GM19239 (cell line): ENCODE data around the gene ITPRIPL2.

Experiments used
- DNase-seq: peaks from one replicate; pipeline ENCODE4 v3.0.0; 2011; ENCODE audit warnings: low spot score; ENCODE audit not compliant: insufficient read length
- FAIRE-seq: peaks from 2 replicates; lab custom pipeline; 2011; peaks lifted over from hg19 to GRCh38; lab: Jason Lieb, UNC

The ITPRIPL2 gene

DNA sequence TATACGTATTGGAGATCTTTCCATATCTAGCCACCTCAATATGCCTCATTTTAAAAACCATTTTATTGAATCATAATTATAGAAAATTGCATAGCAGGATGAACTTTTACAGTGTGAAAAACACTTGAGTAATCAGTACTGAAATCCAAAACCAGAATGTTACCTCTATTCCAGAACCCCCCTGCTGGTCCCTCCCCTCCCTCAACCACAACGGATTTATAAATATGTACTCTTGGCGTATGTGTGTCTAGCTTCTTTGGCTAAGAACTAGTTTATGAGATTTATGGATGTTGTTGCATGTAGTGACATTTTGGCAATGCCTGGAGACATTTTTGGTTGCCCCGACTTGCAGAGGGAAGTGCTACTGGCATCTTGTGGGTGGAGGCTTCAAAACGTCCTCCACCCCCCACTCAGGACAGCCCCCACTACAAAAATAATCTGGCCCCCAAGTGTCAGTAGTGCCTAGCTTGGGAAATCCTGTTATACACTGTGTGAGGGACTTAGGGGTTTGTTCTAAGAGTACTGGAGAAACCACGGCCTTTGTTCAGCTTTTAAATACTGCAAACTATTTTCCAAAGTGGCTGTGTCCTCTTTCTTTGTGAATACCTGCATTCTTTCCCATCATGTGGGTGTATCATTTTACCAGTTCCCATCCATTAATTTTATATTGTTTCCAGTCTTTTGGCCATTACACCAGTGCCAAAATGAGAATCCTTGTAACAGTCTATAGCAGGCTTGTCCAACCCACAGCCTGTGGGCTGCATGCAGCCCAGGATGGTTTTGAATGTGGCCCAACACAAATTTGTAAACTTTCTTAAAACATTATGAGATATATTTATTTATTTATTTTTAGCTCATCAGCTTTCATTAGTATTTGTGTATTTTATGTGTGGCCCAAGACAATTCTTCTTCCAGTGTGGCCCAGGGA lies 23.7 kb downstream of the ITPRIPL2 start:
- DNase-seq: no peak
- FAIRE-seq: no peak

DNA sequence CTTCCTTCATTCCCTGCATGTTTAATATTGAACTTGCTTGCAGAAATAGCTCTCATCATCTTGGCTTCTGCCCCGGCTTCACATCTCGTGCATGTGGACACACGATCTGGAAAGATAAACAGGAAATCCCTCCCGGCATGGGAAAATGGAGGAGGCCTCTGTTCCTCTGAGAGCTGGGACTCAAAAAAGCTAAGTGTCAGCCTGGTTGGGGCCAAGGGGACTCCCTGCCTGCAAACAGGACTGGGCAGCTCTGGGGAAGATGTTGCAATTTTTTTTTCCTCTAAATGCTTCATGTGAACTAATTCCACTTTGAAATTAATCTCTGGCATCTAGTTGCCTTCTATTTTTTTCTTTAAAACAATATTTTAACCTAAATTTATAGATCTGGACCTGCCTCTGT lies 24.8 kb downstream of the ITPRIPL2 start:
- DNase-seq (no peak), FAIRE-seq (no peak)

DNA sequence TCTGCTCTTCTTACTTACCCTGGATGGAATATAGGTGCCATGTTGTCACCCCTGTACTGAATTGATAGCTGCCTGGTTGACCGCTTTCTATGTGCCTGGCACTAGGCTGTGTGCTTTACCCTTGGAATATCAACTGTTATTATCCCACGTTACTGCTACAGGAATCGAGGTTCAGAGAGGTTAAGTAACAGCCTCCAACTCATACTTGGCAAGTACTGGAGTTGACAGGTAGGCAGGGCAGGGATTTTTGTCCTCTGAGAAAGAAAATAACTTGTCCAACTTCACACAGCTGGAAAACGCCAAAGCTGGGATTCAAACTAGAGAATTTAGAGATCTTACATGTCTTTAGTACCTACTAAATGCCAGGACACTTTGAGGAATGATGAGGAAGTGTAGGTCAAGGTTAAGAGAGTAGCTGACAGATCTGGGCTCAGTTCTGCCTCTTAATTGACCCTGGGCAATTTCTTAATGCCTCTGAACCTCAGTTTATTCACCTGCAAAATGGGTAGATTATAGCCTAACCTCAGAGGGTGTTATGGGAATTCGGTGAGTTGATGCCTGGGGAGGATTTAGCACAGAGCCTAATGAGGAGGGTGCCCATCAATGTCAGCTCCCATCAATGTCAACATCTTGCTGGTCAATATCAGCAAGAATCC lies 25.8 kb downstream of the ITPRIPL2 start:
- DNase-seq (no peak), FAIRE-seq (no peak)

- FAIRE-seq: no peak
- no peak for DNase-seq
These were observed 26.6 kb downstream of the ITPRIPL2 start for GRCh38 chr16:19140396-19140795.

GRCh38 chr16:19142939-19143598 lies 29.3 kb downstream of the ITPRIPL2 start:
- no peak for FAIRE-seq

GRCh38 chr16:19143599-19143956 lies 29.8 kb downstream of the ITPRIPL2 start:
- FAIRE-seq: no peak
- no peak for DNase-seq

More at GRCh38 chr16:19142939-19143598, 29.3 kb downstream of the ITPRIPL2 start:
- no peak for DNase-seq

DNA sequence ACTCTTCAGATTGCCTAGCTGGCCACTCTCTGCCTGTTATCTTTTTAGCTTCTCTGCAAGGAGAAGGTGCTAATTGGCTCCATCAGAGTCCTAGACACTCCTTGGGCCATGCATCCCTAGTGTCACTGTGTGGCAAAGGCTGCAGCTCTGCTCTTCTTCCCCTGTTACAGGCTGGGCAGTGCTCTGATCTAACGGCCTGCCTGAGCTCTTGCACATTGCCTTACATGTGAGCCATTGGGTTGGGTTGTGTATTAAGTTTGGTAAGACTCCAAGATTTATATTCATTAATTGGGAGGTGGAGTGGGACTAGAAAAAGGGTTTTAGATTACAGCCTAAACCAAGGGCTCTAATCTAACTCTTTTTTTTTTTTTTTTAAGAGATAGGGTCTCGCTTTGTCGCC lies 31.2 kb downstream of the ITPRIPL2 start:
- FAIRE-seq (no peak), DNase-seq (no peak)

DNA sequence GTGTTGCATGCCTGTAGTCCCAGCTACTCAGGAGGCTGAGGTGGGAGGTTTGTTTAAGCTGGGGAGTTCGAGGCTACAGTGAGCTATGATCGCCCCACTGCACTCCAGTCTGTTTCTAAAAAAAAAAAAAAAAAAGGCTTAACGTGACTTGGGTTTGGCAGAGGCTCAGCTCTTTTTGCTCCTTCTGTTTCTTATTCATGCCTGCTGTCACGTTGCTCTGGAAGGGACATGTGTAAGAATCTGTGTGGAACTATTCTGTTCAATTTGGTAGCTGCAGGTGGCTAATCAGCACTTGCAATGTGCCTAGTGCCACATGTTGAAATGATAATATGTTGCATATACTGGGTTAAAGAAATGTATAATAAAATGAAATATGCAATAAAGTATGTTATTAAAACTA lies 33.4 kb downstream of the ITPRIPL2 start:
- FAIRE-seq: no peak

GRCh38 chr16:19147627-19148026 lies 33.9 kb downstream of the ITPRIPL2 start:
- FAIRE-seq (no peak), DNase-seq (no peak)

More for the DNA sequence above, 33.4 kb downstream of the ITPRIPL2 start:
- DNase-seq: no peak

DNA sequence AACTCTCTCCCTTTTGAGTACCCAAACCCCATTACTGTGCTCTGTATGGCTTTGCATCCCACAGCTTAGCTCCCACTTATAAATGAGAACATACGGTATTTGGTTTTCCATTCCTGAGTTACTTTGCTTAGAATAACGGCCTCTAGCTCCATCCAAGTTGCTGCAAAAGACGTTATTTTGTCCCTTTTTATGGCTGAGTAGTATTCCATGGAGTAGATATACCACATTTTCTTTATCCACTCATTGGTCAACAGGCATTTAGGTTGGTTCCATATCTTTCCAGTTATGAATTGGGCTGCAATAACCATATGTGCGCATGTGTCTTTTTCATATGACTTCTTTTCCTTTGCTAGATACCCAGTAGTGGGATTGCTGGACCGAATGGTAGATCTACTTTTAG lies 34.4 kb downstream of the ITPRIPL2 start:
- no peak for FAIRE-seq
- DNase-seq: no peak

GRCh38 chr16:19151310-19151709 lies 37.5 kb downstream of the ITPRIPL2 start:
- DNase-seq (no peak), FAIRE-seq (no peak)

- DNase-seq (no peak), FAIRE-seq (no peak)
These were observed 38.3 kb downstream of the ITPRIPL2 start for GRCh38 chr16:19152042-19152441.

DNA sequence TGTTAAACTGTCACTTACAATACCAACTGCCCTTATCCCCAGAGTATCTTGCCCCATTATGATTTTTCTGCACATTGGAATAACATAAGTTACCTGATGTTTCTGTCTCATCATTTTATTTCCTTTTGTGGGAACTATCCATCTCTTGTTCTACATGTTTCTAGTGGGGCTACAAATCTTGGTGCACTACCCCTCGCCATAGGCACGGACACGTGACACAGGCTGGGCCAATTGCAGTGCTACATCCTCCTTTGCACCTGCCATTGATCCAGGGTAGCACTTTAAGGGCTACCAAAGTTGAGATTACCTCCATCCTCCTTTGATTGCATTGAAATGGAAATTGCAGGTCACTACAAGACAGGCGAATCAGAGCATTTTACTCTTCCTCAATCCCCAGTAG lies 40.1 kb downstream of the ITPRIPL2 start:
- FAIRE-seq (no peak), DNase-seq (no peak)

DNA sequence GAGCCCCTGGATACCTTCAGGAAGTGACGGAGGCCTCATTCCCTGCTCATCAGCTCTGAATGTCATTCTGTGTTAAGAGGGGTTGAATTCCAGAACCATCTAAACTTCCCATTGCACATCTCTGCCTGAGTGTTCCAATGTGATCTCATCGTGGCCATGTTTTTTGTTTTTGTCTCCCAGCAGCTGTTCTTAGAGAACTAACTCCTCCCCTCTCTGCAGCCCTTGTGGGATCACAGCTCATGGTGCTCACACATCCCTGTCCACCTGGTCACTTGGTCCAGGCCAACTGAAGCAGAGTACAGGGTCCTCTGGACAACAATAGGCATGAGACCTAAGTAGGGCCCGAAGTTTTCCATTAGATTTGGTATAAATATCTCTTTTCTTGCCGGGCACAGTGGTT lies 48.3 kb downstream of the ITPRIPL2 start:
- no peak for FAIRE-seq
- no peak for DNase-seq

GRCh38 chr16:19163215-19163614 lies 49.5 kb downstream of the ITPRIPL2 start:
- DNase-seq: no peak
- FAIRE-seq: no peak

- DNase-seq: no peak
- no peak for FAIRE-seq
These were observed 50.5 kb downstream of the ITPRIPL2 start for GRCh38 chr16:19164285-19164684.

- FAIRE-seq: no peak
- no peak for DNase-seq
These were observed 51.3 kb downstream of the ITPRIPL2 start for GRCh38 chr16:19165101-19165500.

DNA sequence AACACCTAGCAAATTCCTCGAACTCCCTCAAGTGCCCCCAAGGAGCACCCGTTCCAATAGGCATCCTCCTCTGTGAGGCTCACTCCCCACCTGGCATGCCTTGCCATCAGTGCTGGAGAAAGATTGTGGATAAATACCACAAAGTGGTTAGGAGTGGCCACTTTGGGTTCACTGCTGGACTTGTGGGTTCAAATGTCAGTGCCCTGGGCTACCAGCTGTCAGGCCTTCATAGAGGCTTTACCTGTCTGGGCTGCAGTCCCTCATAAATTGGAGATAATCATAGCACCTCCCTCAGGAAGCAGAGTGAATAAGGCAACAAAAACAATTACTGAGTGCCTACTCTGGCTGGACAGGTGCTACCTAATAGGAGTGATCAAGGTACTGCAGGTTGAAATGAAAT lies 52.7 kb downstream of the ITPRIPL2 start:
- DNase-seq (no peak), FAIRE-seq (no peak)

GRCh38 chr16:19167710-19168370 lies 54.1 kb downstream of the ITPRIPL2 start, which contains the start of gene SYT17:
Gene SYT17 (plus strand): TSS chr16:19168240. CDS start chr16:19168647, 407 bp downstream.
- DNase-seq (peak; percentile 81), FAIRE-seq (no peak)

DNA sequence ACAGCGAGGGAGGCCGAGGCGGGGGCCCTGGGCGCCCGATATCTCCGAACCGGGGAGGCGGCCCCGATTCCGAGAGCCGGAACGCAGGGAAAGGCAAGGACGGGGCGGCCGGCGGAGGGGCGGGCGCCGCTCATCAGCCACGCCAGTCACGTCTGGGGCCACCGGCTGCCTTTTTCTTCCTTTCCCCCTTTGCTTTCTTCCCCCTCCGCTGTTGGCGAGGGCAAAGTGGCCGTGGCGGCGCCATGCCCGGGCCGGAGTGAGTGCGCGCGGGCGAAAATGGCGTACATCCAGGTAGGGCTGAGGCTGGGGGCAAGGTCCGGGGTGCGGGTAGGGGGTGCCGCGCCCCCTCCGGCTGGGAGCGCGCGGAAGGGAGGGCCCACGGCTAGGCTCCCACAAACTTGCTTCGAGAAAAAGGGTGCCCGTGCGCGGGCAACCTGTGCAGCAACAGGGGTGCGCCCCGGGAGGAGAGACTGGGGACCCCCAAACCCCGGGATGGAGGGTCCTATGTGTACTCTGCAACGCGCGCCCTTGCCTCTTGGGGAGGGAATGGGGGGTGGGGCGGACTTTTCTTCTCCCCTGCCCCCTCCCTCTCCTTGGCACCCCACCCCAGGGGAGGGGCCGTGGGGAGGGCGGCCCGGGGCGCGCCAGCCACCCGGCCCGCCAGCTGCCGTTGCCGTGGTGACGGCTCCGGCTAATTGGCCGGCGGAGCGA lies 54.8 kb downstream of the ITPRIPL2 start:
- no peak for DNase-seq

More for the DNA sequence above, 54.8 kb downstream of the ITPRIPL2 start:
- FAIRE-seq: no peak
